ENCODE data around the gene SYNGR1.

DNA sequence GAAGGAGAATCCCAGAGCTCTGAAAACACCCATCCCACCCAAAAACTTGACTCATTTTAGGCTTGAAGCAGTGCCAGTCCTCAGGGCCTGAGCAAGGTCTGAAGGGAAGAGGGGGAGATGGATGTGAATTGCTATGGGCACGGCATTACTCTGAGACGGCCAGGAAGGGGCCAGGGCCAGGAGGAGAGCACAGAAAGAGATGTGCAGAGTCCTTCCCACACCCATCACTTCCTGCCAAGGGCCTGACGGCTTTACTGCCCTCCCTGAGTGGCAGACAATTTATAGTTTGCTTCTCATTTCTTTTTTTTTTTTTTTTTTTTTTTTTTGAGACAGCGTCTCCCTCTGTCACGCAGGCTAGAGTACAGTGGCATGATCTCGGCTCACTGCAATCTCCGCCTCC lies 72.3 kb downstream of the SYNGR1 start:
- TF ChIP-seq, protein P1, sequence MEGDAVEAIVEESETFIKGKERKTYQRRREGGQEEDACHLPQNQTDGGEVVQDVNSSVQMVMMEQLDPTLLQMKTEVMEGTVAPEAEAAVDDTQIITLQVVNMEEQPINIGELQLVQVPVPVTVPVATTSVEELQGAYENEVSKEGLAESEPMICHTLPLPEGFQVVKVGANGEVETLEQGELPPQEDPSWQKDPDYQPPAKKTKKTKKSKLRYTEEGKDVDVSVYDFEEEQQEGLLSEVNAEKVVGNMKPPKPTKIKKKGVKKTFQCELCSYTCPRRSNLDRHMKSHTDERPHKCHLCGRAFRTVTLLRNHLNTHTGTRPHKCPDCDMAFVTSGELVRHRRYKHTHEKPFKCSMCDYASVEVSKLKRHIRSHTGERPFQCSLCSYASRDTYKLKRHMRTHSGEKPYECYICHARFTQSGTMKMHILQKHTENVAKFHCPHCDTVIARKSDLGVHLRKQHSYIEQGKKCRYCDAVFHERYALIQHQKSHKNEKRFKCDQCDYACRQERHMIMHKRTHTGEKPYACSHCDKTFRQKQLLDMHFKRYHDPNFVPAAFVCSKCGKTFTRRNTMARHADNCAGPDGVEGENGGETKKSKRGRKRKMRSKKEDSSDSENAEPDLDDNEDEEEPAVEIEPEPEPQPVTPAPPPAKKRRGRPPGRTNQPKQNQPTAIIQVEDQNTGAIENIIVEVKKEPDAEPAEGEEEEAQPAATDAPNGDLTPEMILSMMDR (IDR thresholded peaks at IDR 0.05), result no peak
- no peak for TF ChIP-seq EZH2phosphoT487 (IDR thresholded peaks at IDR 0.05)
